Measurements from ENCODE around the gene TNFSF15.

- no peak for TF ChIP-seq CTCF (IDR thresholded peaks at IDR 0.05)
- TF ChIP-seq EZH2 (IDR thresholded peaks at IDR 0.05), result no peak
These were observed 15.1 kb upstream of the TNFSF15 start for GRCh38 chr9:114820776-114821501.

Measured in neural progenitor cell (in vitro differentiated cells).